ENCODE measurements around the gene PSMB5. TPM values are rescaled to one million over a fixed set of nuclear protein-coding genes. Genes with fewer than 3 reads are reported as not detected.

The PSMB5 gene
- total RNA-seq, 1 experiment from 2014 or later: 224 TPM

- no peaks in the 10 kb centered on the region; the same call in 1 of the 2 replicates for H3K27me3 Mint-ChIP-seq (ENCODE audit: low read depth)
- peaks cover 5% of the 10 kb centered on the region for H3K4me1 Mint-ChIP-seq
- CTCF ChIA-PET: interaction anchor here (1.2 to 7.8 kb wide), 4 partner anchors 9 to 60 kb away, joined by 4 to 159 read pairs (median 112); partner anchors contain the start of gene CDH24
- no peak overlapping the region for H3K4me3 Mint-ChIP-seq
- H3K36me3 Mint-ChIP-seq: no peaks in the 10 kb centered on the region
- TF ChIP-seq GTF2I (CRISPR knock-in tag; conservative IDR thresholded peaks at IDR 0.05) (no peak), MXD4 (CRISPR knock-in tag; IDR thresholded peaks at IDR 0.05; ENCODE audit: borderline replicate concordance) (no peak), ZNF423 (CRISPR knock-in tag; IDR thresholded peaks at IDR 0.05) (no peak), NFYB (CRISPR knock-in tag; conservative IDR thresholded peaks at IDR 0.05; ENCODE audit: low read depth) (no peak), SP1 (CRISPR knock-in tag; conservative IDR thresholded peaks at IDR 0.05) (no peak), FOXP1 (CRISPR knock-in tag; IDR thresholded peaks at IDR 0.05; ENCODE audit: borderline replicate concordance) (no peak), GABPB1 (CRISPR knock-in tag; IDR thresholded peaks at IDR 0.05) (no peak)
- no peaks in the 10 kb centered on the region for H3K9me3 Mint-ChIP-seq
- POLR2A ChIA-PET: interaction anchor here (1.3 kb wide), 1 partner anchor 9 kb away, joined by 5 read pairs; no protein-coding TSS in a partner anchor
- DNase-seq (ENCODE audit: low spot score) (no peak), ATAC-seq (no peak)
- no peak overlapping the region for H3K27ac Mint-ChIP-seq
Measured at GRCh38 chr14:22997676-22998323, 36.9 kb downstream of the PSMB5 start.

GRCh38 chr14:22996768-22997654 is 37.7 kb downstream of the PSMB5 start:
- Mint-ChIP-seq H3K27ac (no peak overlapping the region), H3K36me3 (no peaks in the 10 kb centered on the region), H3K27me3 (ENCODE audit: low read depth) (no peaks in the 10 kb centered on the region; the same call in 1 of the 2 replicates), H3K9me3 (no peaks in the 10 kb centered on the region), H3K4me3 (no peak overlapping the region), H3K4me1 (peaks cover 5% of the 10 kb centered on the region)
- CTCF ChIA-PET: interaction anchor here (0.7 to 7.8 kb wide), 10 partner anchors 10 to 72 kb away, joined by 3 to 159 read pairs (median 22); partner anchors contain the start of genes CDH24 and HAUS4
- no peak for ATAC-seq
- DNase-seq (ENCODE audit: low spot score): no peak
- POLR2A ChIA-PET: interaction anchor here (0.6 to 1.0 kb wide), 3 partner anchors 10 to 141 kb away, joined by 3 to 5 read pairs (median 3); no protein-coding TSS in a partner anchor
- TF ChIP-seq ATF2 (CRISPR knock-in tag; IDR thresholded peaks at IDR 0.05; ENCODE audit: borderline replicate concordance, low read depth) (no peak), ZSCAN18 (CRISPR knock-in tag; IDR thresholded peaks at IDR 0.05) (no peak), TEAD4 (CRISPR knock-in tag; IDR thresholded peaks at IDR 0.05) (no peak), SMAD4 (CRISPR knock-in tag; IDR thresholded peaks at IDR 0.05) (no peak), STAT6 (CRISPR knock-in tag; conservative IDR thresholded peaks at IDR 0.05; ENCODE audit: low read depth) (no peak), ZNF317 (CRISPR knock-in tag; IDR thresholded peaks at IDR 0.05; ENCODE audit: borderline replicate concordance, low read depth) (no peak), PREB (CRISPR knock-in tag; IDR thresholded peaks at IDR 0.05; ENCODE audit: borderline replicate concordance) (no peak), ERG (CRISPR knock-in tag; IDR thresholded peaks at IDR 0.05) (no peak), ZNF532 (CRISPR knock-in tag; IDR thresholded peaks at IDR 0.05; ENCODE audit: borderline replicate concordance) (no peak), CTCF (IDR thresholded peaks at IDR 0.05) (no peak)
